ENCODE measurements around the gene GPBP1.

DNA sequence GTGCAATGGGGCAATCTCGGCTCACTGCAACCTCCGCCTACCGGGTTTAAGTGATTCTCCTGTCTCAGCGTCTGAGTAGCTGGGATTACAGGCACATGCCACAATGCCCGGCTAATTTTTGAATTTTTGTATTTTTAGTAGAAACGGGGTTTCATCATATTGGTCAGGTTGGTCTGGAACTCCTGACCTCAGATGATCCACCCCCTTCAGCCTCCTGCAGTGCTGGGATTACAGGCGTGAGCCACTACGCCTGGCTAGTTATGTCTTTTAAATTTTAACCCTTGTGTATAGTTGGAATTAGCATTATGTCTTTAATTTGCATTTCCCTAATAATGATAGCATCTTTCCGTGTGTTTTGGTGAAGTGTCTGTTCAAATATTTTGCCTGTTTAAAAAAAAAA lies 11.5 kb downstream of the GPBP1 start:
- TF ChIP-seq POLR2A (IDR thresholded peaks at IDR 0.05; ENCODE audit: low read length) (no peak), GATA1 (IDR thresholded peaks at IDR 0.05; ENCODE audit: low read depth, low read length) (no peak)

Measured in erythroblast (primary cell).